NOMO-1 treated with DMSO at 0.1 percent for 48 hours (cell line): ENCODE data around the gene SLC6A17.
A peak's percentile ranks its signal among the peaks of the same experiment; 100 is the strongest.

Experiments used
- DNase-seq: peaks from one replicate; lab custom pipeline; 2025; ENCODE audit not compliant: unreplicated experiment; lab: John Stamatoyannopoulos, UW

The SLC6A17 gene

GRCh38 chr1:110135246-110135645 is 15.0 kb upstream of the SLC6A17 start:
- DNase-seq, result no peak

GRCh38 chr1:110135666-110136065 is 14.6 kb upstream of the SLC6A17 start:
- no peak for DNase-seq

GRCh38 chr1:110136911-110137310 is 13.4 kb upstream of the SLC6A17 start:
- no peak for DNase-seq

- DNase-seq, result no peak
Observed at GRCh38 chr1:110138956-110139355, 11.3 kb upstream of the SLC6A17 start.

GRCh38 chr1:110144366-110144765 is 5.9 kb upstream of the SLC6A17 start:
- DNase-seq, result no peak

GRCh38 chr1:110148961-110149360 is 1.3 kb upstream of the SLC6A17 start:
- no peak for DNase-seq

GRCh38 chr1:110151175-110151669 is 928 bp downstream of the SLC6A17 start:
- no peak for DNase-seq

GRCh38 chr1:110152133-110152785 is 2.0 kb downstream of the SLC6A17 start:
- no peak for DNase-seq

GRCh38 chr1:110153407-110153950 is 3.2 kb downstream of the SLC6A17 start:
- DNase-seq, result no peak

- DNase-seq, result peak; percentile 11
Observed at GRCh38 chr1:110155878-110156522, 5.7 kb downstream of the SLC6A17 start.

- DNase-seq, result no peak
Observed at GRCh38 chr1:110158261-110158660, 8.0 kb downstream of the SLC6A17 start.

GRCh38 chr1:110159168-110159567 is 8.9 kb downstream of the SLC6A17 start:
- DNase-seq, result no peak

- no peak for DNase-seq
Observed at GRCh38 chr1:110160538-110161100, 10.3 kb downstream of the SLC6A17 start.

GRCh38 chr1:110161165-110161564 is 10.9 kb downstream of the SLC6A17 start:
- DNase-seq, result no peak

- DNase-seq, result no peak
Observed at GRCh38 chr1:110161849-110162248, 11.6 kb downstream of the SLC6A17 start.

GRCh38 chr1:110163591-110163990 is 13.3 kb downstream of the SLC6A17 start:
- no peak for DNase-seq

GRCh38 chr1:110164725-110165350 is 14.5 kb downstream of the SLC6A17 start:
- DNase-seq, result no peak

- no peak for DNase-seq
Observed at GRCh38 chr1:110165761-110166231, 15.5 kb downstream of the SLC6A17 start.

GRCh38 chr1:110166861-110167260 is 16.6 kb downstream of the SLC6A17 start:
- DNase-seq, result no peak

GRCh38 chr1:110170766-110171733 is 20.8 kb downstream of the SLC6A17 start:
- DNase-seq, result no peak
